ENCODE data around the gene FRAS1. TPM values are rescaled to one million over a fixed set of nuclear protein-coding genes. Genes with fewer than 3 reads are reported as not detected.
"Not testable (repeated sequence)": the region's sequence is repeated elsewhere in the genome, so short reads cannot be mapped to it uniquely, and the experiment has no call there.

FRAS1 gene
- total RNA-seq, 1 experiment from 2014 or later, result 0.23 TPM

GRCh38 chr4:78083035-78083434 is 25.9 kb downstream of the FRAS1 start:
- no peaks in the 10 kb centered on the region for H3K4me1 ChIP-seq (ENCODE audit: control insufficient read depth, insufficient read depth, low read length)
- H3K27me3 ChIP-seq (ENCODE audit: control insufficient read depth, insufficient read depth, low read length), result no peaks in the 10 kb centered on the region; the same call in 1 of the 2 replicates
- intact Hi-C loops (cut with micrococcal nuclease; ENCODE audit: unreplicated experiment) (no loop called here), in situ Hi-C loops (cut with HindIII; ENCODE audit: low pct_unique_long_range_greater_than_20kb, low sequenced_read_pairs) (no loop called here)
- no peak for TF ChIP-seq REST (IDR thresholded peaks at IDR 0.05; ENCODE audit: insufficient read depth in 1 of 2, low read depth in 2 of 2, low read length in 1 of 2)
- no peaks in the 10 kb centered on the region for H3K36me3 ChIP-seq (ENCODE audit: control insufficient read depth, insufficient read depth, low read length)
- H3K9me3 ChIP-seq (ENCODE audit: control insufficient read depth, insufficient read depth, low read depth, low read length), result no peaks in the 10 kb centered on the region
- ATAC-seq (no peak), DNase-seq (ENCODE audit: low read depth, low spot score) (no peak)
- no peak overlapping the region for H3K27ac ChIP-seq (ENCODE audit: low read length)
- BruUV-seq (replicated peaks), result no TSS peak
- POLR2A ChIA-PET, result no interaction called here
- CTCF ChIA-PET, result no interaction called here
- H3K4me3 ChIP-seq (ENCODE audit: low read depth in 2 of 2, low read length in 2 of 2), result no peak overlapping the region

GRCh38 chr4:78091534-78091933 is 34.4 kb downstream of the FRAS1 start:
- no peaks in the 10 kb centered on the region for H3K4me1 ChIP-seq (ENCODE audit: control insufficient read depth, insufficient read depth, low read length)
- POLR2A ChIA-PET, result no interaction called here
- no TSS peak for BruUV-seq (replicated peaks)
- in situ Hi-C loops (cut with HindIII; ENCODE audit: low pct_unique_long_range_greater_than_20kb, low sequenced_read_pairs) (no loop called here), intact Hi-C loops (cut with micrococcal nuclease; ENCODE audit: unreplicated experiment) (no loop called here)
- CTCF ChIA-PET, result no interaction called here
- no peaks in the 10 kb centered on the region for H3K9me3 ChIP-seq (ENCODE audit: control insufficient read depth, insufficient read depth, low read depth, low read length)
- no peak overlapping the region for H3K4me3 ChIP-seq (ENCODE audit: low read depth in 2 of 2, low read length in 2 of 2)
- ATAC-seq (no peak), DNase-seq (ENCODE audit: low read depth, low spot score) (no peak)
- H3K36me3 ChIP-seq (ENCODE audit: control insufficient read depth, insufficient read depth, low read length), result no peaks in the 10 kb centered on the region
- no peaks in the 10 kb centered on the region for H3K27me3 ChIP-seq (ENCODE audit: control insufficient read depth, insufficient read depth, low read length)
- TF ChIP-seq POLR2AphosphoS5 (IDR thresholded peaks at IDR 0.05; ENCODE audit: low read depth, low read length) (no peak), CTCF (IDR thresholded peaks at IDR 0.05) (no peak), REST (IDR thresholded peaks at IDR 0.05; ENCODE audit: insufficient read depth in 1 of 2, low read depth in 2 of 2, low read length in 1 of 2) (no peak), SIN3A (IDR thresholded peaks at IDR 0.05; ENCODE audit: borderline replicate concordance, insufficient read depth, low read depth, low read length) (no peak), TCF7L2 (IDR thresholded peaks at IDR 0.05; ENCODE audit: low read depth, low read length) (no peak)
- no peak overlapping the region for H3K27ac ChIP-seq (ENCODE audit: low read length)

GRCh38 chr4:78092350-78092749 is 35.2 kb downstream of the FRAS1 start:
- H3K27ac ChIP-seq (ENCODE audit: low read length); H3K9me3 ChIP-seq (ENCODE audit: control insufficient read depth, insufficient read depth, low read depth, low read length); POLR2A ChIA-PET; intact Hi-C loops (cut with micrococcal nuclease; ENCODE audit: unreplicated experiment); BruUV-seq (replicated peaks); H3K4me1 ChIP-seq (ENCODE audit: control insufficient read depth, insufficient read depth, low read length); H3K27me3 ChIP-seq (ENCODE audit: control insufficient read depth, insufficient read depth, low read length); H3K36me3 ChIP-seq (ENCODE audit: control insufficient read depth, insufficient read depth, low read length); in situ Hi-C loops (cut with HindIII; ENCODE audit: low pct_unique_long_range_greater_than_20kb, low sequenced_read_pairs); H3K4me3 ChIP-seq (ENCODE audit: low read depth in 2 of 2, low read length in 2 of 2); CTCF ChIA-PET; DNase-seq (ENCODE audit: low read depth, low spot score); ATAC-seq: not testable (repeated sequence)

All from Panc1 (cell line).